Hepatocyte (in vitro differentiated cells): Measurements from ENCODE around the gene NINJ2.

ENCODE experiments used
- EZH2 ChIP-seq: fragments of 200-600 bp; sonication (generic); IDR thresholded peaks from 2 replicates; pipeline ENCODE4 v1.6.1; 2016; ENCODE audit warnings: antibody characterized with exemption, mild to moderate bottlenecking, borderline replicate concordance
- EZH2phosphoT487 ChIP-seq: fragments of 200-600 bp; sonication (generic); IDR thresholded peaks from one replicate; pipeline ENCODE4 v1.6.1; 2018; ENCODE audit warnings: antibody characterized with exemption, mild to moderate bottlenecking, low read depth, moderate library complexity; ENCODE audit not compliant: unreplicated experiment, severe bottlenecking
- TF ChIP-seq, protein P1 (sequence below): fragments of 200-600 bp; sonication (generic); IDR thresholded peaks from 2 replicates; pipeline ENCODE4 v1.5.1; 2016; ENCODE audit warnings: antibody characterized with exemption, mild to moderate bottlenecking; ENCODE audit not compliant: poor library complexity

DNA sequence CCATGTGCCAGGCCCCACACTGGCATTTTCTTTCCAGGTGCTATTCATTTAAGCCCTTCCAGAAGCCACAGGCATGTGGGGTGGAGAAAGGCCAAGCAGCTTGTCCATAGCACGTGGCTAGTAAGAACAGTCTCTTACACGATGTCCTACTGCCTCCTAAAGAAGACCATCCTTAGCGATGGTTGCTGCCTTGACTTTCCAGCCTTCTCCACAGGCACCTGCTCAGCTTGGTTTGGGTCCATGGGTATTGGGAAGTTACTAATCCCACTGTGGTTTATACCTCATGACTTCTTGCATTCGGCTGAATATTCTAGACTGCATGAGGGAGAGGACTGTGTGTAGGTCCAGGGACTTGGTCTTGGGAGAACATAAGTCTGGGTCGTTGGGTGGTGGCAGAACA is 49.2 kb downstream of the NINJ2 start:
- TF ChIP-seq, protein P1, sequence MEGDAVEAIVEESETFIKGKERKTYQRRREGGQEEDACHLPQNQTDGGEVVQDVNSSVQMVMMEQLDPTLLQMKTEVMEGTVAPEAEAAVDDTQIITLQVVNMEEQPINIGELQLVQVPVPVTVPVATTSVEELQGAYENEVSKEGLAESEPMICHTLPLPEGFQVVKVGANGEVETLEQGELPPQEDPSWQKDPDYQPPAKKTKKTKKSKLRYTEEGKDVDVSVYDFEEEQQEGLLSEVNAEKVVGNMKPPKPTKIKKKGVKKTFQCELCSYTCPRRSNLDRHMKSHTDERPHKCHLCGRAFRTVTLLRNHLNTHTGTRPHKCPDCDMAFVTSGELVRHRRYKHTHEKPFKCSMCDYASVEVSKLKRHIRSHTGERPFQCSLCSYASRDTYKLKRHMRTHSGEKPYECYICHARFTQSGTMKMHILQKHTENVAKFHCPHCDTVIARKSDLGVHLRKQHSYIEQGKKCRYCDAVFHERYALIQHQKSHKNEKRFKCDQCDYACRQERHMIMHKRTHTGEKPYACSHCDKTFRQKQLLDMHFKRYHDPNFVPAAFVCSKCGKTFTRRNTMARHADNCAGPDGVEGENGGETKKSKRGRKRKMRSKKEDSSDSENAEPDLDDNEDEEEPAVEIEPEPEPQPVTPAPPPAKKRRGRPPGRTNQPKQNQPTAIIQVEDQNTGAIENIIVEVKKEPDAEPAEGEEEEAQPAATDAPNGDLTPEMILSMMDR: no peak
- TF ChIP-seq EZH2 (no peak), EZH2phosphoT487 (no peak)
